Spleen (tissue), 11 donors: ENCODE measurements around the gene PRDM7. TPM values are rescaled to one million over a fixed set of nuclear protein-coding genes. Genes with fewer than 3 reads are reported as not detected.

ENCODE experiments used
- DNase-seq: peaks from one replicate; pipeline ENCODE4 v3.0.0-alpha.2; 2020
- H3K27ac ChIP-seq, 8 donors: fragments of 200-600 bp; sonication (generic) in 7 of 8; 1 replicate in 4 of 8; 2 replicates in 4 of 8; pipeline versions ENCODE4 v1.5.0 to v1.8.0; 2016 to 2021; ENCODE audit warnings: inconsistent platforms in 4 of 8, mild to moderate bottlenecking in 4 of 8, moderate library complexity in 1 of 8
- H3K27me3 ChIP-seq, 7 donors: fragments of 200-600 bp; sonication (generic) in 6 of 7; replicated peaks in 1 of 7; 1 replicate in 4 of 7; 2 replicates in 3 of 7; pipeline versions ENCODE4 v1.5.0 to v1.8.0; 2016 to 2021; ENCODE audit warnings: inconsistent platforms in 3 of 7, mild to moderate bottlenecking in 1 of 7
- H3K36me3 ChIP-seq, 6 donors: fragments of 200-600 bp; sonication (generic) in 5 of 6; 1 replicate in 4 of 6; 2 replicates in 2 of 6; pipeline versions ENCODE4 v1.5.0 to v1.8.0; 2016 to 2021; ENCODE audit warnings: inconsistent platforms in 2 of 6
- H3K4me1 ChIP-seq, 6 donors: fragments of 200-600 bp; sonication (generic) in 5 of 6; 1 replicate in 3 of 6; 2 replicates in 3 of 6; pipeline versions ENCODE4 v1.5.0 to v1.8.0; 2016 to 2021; ENCODE audit warnings: inconsistent platforms in 3 of 6
- H3K4me3 ChIP-seq, 8 donors: fragments of 200-600 bp; sonication (generic) in 7 of 8; 1 replicate in 4 of 8; 2 replicates in 4 of 8; pipeline versions ENCODE4 v1.5.0 to v1.8.0; 2016 to 2021; ENCODE audit warnings: inconsistent platforms in 4 of 8, mild to moderate bottlenecking in 4 of 8, moderate library complexity in 2 of 8
- H3K9me3 ChIP-seq, 8 donors: fragments of 200-600 bp; sonication (generic) in 7 of 8; 1 replicate in 4 of 8; 2 replicates in 4 of 8; pipeline versions ENCODE4 v1.5.0 to v1.8.0; 2016 to 2021; ENCODE audit warnings: inconsistent platforms in 4 of 8
- CTCF ChIP-seq, 11 experiments: fragments of 200-600 bp in 7 of 11; fragments of 450-650 bp in 4 of 11; sonication (generic) in 4 of 11; IDR thresholded peaks in 8 of 11; conservative IDR thresholded peaks in 3 of 11; 1 replicate in 7 of 11; 2 replicates in 4 of 11; pipeline versions ENCODE4 v1.4.0 to v1.8.0; 2016 to 2021; ENCODE audit warnings: antibody characterized with exemption in 11 of 11, inconsistent platforms in 4 of 11, mild to moderate bottlenecking in 1 of 11
- POLR2A ChIP-seq, 3 donors: fragments of 450-650 bp; IDR thresholded peaks; one replicate each; pipeline ENCODE4 v1.5.1; 2017; ENCODE audit warnings: antibody characterized with exemption in 3 of 3, mild to moderate bottlenecking in 1 of 3
- POLR2AphosphoS5 ChIP-seq, 3 donors: sonication (generic); formaldehyde crosslinking; IDR thresholded peaks; one replicate each; pipeline ENCODE4 v1.5.1; 2017; ENCODE audit warnings: antibody characterized with exemption in 3 of 3
- WGBS, 5 donors: extraction: QIAGEN DNeasy Blood & Tissue Kit in 3 of 5; methylation state at CpG; one replicate each; pipeline versions ENCODE4 v1.1.5 to v1.1.7; 2013 to 2018; 5-methylcytosine and 5-hydroxymethylcytosine counted together
- intact Hi-C: fragments of 100-400 bp; cut with DNase I; formaldehyde crosslinking; loops from one replicate; pipeline ENCODE4 v1.15.0; 2023; ENCODE audit warnings: low total_unique reads
- polyA plus RNA-seq, 3 donors: library from polyadenylated mRNA; stranded (reverse); fragments of 200-250 nt; gene quantifications; one replicate each; pipeline ENCODE4 v1.2.1, GENCODE V29; 2013
- total RNA-seq, 7 donors: library from RNA; depleted of rRNA in 3 of 7; stranded (reverse); fragments of >200 nt in 3 of 7; fragmentation: NEBNext Ultra II Directional in 4 of 7; extraction: Animal tissue kit (Norgen Biotek cat#: 25700) in 4 of 7; gene quantifications; one replicate each; pipeline versions ENCODE4 v1.1.0 to v1.2.1, GENCODE V29; 2016 to 2021
- donor health status: healthy with polysubstance abuse.
- donor health status: DM: no; HTN: no; CAD: no; lungs with moderate emphysema.
- donor health status: DM: no; HTN: no; CAD: no.
- donor health status: Bipolar disorder and iron deficiency.
- donor health status: healthy.
- donor health status: DM: no; HTN: no; CAD: no.
- donor health status: DM: yes; HTN: yes; CAD: no.

Gene PRDM7
- total and polyA plus RNA-seq, 10 donors = not detected

GRCh38 chr16:90077757-90078578, 837 bp upstream of the PRDM7 start:
- DNase-seq = peak; percentile 77

GRCh38 chr16:90072442-90073105, 4.6 kb downstream of the PRDM7 start:
- 68 to 86% (median 76%) methylated on average over 5 of the region's 5 CpGs for WGBS, 5 donors
- DNase-seq = no peak
- TF ChIP-seq POLR2A (IDR thresholded peaks at IDR 0.05) = no peak
- no peak for TF ChIP-seq CTCF (IDR thresholded peaks at IDR 0.05 in 8 of 11, conservative IDR thresholded peaks at IDR 0.05 in 3 of 11)
- no peak for TF ChIP-seq POLR2AphosphoS5 (IDR thresholded peaks at IDR 0.05)
- H3K4me1 ChIP-seq = peaks cover 0 to 22% (median 10%) of the 10 kb centered on the region in 6 donors
- peaks cover 0 to 4% (median 0%) of the 10 kb centered on the region in 8 donors for H3K9me3 ChIP-seq
- peaks cover 0 to 12% (median 0%) of the 10 kb centered on the region in 7 donors for H3K27me3 ChIP-seq
- H3K27ac ChIP-seq = no peak overlapping the region
- H3K4me3 ChIP-seq = no peak overlapping the region
- H3K36me3 ChIP-seq = no peaks in the 10 kb centered on the region
- intact Hi-C loops = no loop called here

More at GRCh38 chr16:90077757-90078578, 837 bp upstream of the PRDM7 start:
- Histone ChIP-seq H3K9me3 (no peaks in the 10 kb centered on the region), H3K36me3 (no peaks in the 10 kb centered on the region), H3K4me1 (peaks cover 0 to 37% (median 21%) of the 10 kb centered on the region in 6 donors), H3K27ac (peak overlapping the region in 5 of 8 donors; percentile 35 to 66 (median 63)), H3K4me3 (peak overlapping the region; percentile 32 to 69 (median 45)), H3K27me3 (peaks cover 0 to 28% (median 3%) of the 10 kb centered on the region in 7 donors)
- WGBS, 5 donors = 26 to 49% (median 34%) methylated on average over 18 to 23 of the region's 23 CpGs
- intact Hi-C loops = no loop called here
- TF ChIP-seq POLR2A (IDR thresholded peaks at IDR 0.05) (no peak), CTCF (IDR thresholded peaks at IDR 0.05 in 8 of 11, conservative IDR thresholded peaks at IDR 0.05 in 3 of 11) (peak in 1 of 11 experiments; percentile 6)

GRCh38 chr16:90070440-90070839, 6.7 kb downstream of the PRDM7 start:
- peak overlapping the region in 3 of 8 donors; percentile 13 to 48 (median 22) for H3K27ac ChIP-seq
- no peaks in the 10 kb centered on the region for H3K36me3 ChIP-seq
- H3K9me3 ChIP-seq = peaks cover 0 to 4% (median 0%) of the 10 kb centered on the region in 8 donors
- WGBS, 5 donors = 9 to 26% (median 13%) methylated on average over 2 of the region's 2 CpGs
- H3K4me3 ChIP-seq = no peak overlapping the region
- peaks cover 0 to 19% (median 0%) of the 10 kb centered on the region in 7 donors for H3K27me3 ChIP-seq
- no peak for DNase-seq
- TF ChIP-seq CTCF (IDR thresholded peaks at IDR 0.05 in 8 of 11, conservative IDR thresholded peaks at IDR 0.05 in 3 of 11) (no peak), POLR2AphosphoS5 (IDR thresholded peaks at IDR 0.05) (no peak), POLR2A (IDR thresholded peaks at IDR 0.05) (no peak)
- intact Hi-C loops = no loop called here
- peaks cover 0 to 12% (median 3%) of the 10 kb centered on the region in 6 donors for H3K4me1 ChIP-seq

- Histone ChIP-seq H3K4me3 (no peak overlapping the region), H3K4me1 (no peaks in the 10 kb centered on the region), H3K27ac (no peak overlapping the region), H3K9me3 (no peaks in the 10 kb centered on the region), H3K36me3 (no peaks in the 10 kb centered on the region), H3K27me3 (peaks cover 0 to 19% (median 0%) of the 10 kb centered on the region in 7 donors)
- 66 to 80% (median 74%) methylated on average over 3 of the region's 3 CpGs for WGBS, 5 donors
- intact Hi-C loops = no loop called here
- DNase-seq = no peak
- TF ChIP-seq CTCF (IDR thresholded peaks at IDR 0.05 in 8 of 11, conservative IDR thresholded peaks at IDR 0.05 in 3 of 11) (no peak), POLR2AphosphoS5 (IDR thresholded peaks at IDR 0.05) (no peak), POLR2A (IDR thresholded peaks at IDR 0.05) (no peak)
Observed at GRCh38 chr16:90061437-90061836, 15.7 kb downstream of the PRDM7 start.
